Adrenal gland (tissue), 5 donors: ENCODE data around the gene ENAH.

Source experiments
- CTCF ChIP-seq, 6 experiments: fragments of 450-650 bp in 4 of 6; fragments of 200-600 bp in 2 of 6; sonication (generic) in 1 of 6; IDR thresholded peaks; 1 replicate in 5 of 6; 2 replicates in 1 of 6; pipeline versions ENCODE4 v1.5.1 to v1.8.0; 2016 to 2021; ENCODE audit warnings: antibody characterized with exemption in 6 of 6, mild to moderate bottlenecking in 2 of 6, moderate library complexity in 1 of 6
- POLR2A ChIP-seq, 2 donors: fragments of 450-650 bp; IDR thresholded peaks; one replicate each; pipeline ENCODE4 v1.6.1; 2017; ENCODE audit warnings: antibody characterized with exemption in 2 of 2, mild to moderate bottlenecking in 2 of 2, moderate library complexity in 1 of 2
- donor health status: DM: no; HTN: no; CAD: no.

- TF ChIP-seq CTCF (IDR thresholded peaks at IDR 0.05) (no peak), POLR2A (IDR thresholded peaks at IDR 0.05) (no peak)
These were observed 42.4 kb downstream of the ENAH start for GRCh38 chr1:225610539-225610938.
